NCI-H69 (cell line): ENCODE results near the gene RICTOR.

Experiments
- DNase-seq: peaks from one replicate; lab custom pipeline; 2025; lab: John Stamatoyannopoulos, UW

Gene RICTOR

DNA sequence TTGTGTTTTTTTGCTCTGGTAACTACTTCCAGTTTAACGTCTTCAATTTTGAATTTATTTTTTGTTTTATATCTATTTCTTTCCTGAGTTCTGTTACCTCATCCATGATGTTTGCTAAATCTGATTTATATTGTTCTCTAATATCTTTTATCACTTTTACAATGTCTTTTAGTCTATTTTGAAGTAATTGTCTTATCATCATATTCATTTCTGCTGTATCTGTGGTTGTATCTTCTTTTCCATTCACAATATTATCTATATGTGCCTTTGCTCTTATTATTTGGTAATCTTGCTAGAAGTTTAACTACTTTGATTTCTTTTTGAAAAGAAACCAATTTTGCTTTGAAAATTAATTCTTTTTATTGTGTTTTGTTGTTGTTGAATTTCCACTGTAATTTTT lies 184.8 kb downstream of the RICTOR start:
- no peak for DNase-seq

- DNase-seq, result no peak
These were observed 186.2 kb downstream of the RICTOR start for GRCh38 chr5:38888041-38888440.
